ENCODE results near the gene MPP7.

MPP7 gene

DNA sequence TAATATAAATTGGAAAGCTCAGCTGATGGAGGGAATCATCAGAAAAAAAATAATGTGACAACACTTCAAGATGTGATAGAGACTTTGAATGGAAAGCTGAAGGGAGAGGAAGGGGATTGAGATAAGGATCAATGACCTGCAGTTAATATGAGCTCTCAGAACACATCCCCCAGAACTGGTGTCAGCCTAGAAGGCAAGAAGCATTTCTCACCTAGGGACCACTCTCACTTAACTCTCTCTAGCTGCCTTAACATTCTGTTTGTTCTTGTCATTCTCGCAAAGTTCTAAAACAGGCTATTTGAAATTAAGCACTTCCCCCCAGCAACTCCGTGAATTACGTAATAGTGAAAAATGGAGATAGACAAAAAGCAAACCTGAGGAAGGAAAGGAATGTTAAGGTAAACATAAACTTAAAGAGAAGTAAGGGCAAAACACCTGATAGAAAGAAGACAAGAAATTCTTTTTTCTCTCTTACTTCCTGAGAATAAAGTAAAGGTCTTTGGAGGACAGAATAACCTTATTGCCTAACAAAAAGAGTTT lies 1.2 kb upstream of the MPP7 start:
- no peak for DNase-seq

DNA sequence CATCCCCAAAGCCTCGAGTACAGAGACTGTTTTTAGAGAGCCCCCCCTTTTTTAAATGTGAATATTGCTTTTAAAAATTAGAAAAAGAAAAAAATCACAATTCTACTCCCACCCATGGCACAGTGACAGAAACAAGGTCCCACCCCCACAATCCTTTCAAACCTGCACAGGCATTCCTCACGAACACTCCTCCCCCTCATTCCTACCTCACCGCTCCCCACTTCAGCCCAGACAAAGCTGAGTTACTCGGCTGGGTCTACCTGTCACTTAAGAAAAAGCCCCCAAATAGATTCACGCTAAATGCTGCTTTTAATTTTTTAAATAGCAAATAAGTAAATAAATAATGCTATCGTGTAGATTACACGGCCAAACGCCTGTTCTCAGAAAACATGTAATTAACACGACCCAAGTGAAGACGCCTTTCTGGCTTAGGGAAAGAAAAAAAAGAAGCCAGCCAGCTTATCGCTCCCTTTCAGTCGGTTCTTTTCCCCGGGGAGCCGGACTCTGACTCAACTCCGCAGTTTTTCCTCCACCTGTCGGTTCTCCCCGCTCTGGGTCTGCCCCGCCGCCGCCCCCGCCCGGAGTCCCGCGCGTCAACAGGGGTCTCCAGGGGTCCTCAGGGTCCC lies 739 bp downstream of the MPP7 start:
- no peak for DNase-seq

DNA sequence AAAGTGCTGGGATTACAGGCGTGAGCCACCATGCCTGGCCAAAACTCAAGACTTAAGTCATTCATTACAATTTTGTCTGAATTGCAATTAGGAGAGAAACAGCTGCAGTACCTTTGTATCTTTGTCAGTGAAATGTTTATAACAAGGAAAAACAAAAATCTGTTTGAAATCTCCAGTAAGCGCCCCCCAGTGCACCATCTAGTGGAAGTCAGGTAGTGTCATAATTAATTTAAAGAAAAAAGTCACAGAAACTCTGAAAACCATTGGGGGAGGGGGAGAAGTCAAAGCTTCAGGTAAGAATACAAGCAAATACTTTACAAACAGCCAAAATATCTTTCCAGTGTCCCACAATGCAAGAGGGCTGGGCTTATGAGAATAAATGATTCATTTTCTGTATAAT lies 2.8 kb downstream of the MPP7 start:
- DNase-seq = peak; percentile 26

DNA sequence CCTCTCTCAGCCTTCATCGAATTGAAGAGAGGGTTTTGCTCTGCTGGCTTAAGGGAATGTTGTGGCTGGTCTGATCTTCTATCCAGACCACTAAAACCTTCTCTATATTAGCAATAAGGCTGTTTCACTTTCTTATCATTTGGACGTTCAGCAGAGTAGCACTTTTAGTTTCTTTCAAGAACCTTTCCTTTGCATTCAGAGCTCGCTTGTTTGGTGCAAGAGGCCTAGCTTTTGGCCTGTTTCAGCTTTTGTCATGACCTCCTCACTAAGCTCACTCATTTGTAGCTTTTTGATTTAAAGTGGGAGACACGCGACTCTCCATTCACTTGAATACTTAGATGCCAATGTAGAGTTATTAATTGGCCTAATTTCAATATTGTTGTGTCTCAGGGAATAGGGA lies 3.9 kb downstream of the MPP7 start:
- DNase-seq = no peak

DNA sequence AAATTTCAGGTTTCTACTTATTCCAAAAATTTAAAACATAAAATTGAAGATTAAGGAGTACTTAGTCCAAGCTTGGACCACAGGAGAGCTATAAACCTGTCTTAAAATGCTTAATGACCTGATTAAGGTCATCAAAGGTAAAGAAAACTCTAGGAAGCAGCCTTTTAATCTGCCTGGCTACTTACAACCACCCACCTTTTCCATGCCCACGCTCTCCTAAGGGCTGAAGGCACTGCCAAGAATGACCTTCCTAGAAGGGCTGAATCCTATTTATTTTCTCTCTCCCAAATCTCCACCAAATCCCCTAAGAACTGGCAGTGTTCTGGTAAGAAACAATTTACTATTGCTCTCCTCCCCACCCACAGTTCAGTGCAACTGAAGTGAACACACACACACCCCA lies 6.8 kb downstream of the MPP7 start:
- DNase-seq = no peak

DNA sequence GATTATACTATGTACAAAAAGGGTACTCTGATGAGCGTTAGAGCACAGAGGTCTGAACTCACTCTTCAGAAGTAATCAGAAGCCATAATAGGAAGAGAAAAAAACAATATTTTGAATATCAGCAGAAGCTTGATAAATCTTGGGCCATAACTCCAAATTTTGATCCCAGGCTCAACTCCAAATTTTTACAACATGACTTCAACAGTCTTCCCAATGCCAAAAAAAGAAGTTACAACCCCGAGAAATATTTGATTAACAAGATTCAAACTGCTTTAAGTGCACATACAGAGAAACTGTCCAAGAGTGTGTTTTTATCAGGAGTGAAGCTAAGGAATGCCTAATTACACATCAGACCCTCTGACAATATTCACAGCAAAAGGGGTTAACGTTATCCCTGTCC lies 7.5 kb downstream of the MPP7 start:
- no peak for DNase-seq

DNA sequence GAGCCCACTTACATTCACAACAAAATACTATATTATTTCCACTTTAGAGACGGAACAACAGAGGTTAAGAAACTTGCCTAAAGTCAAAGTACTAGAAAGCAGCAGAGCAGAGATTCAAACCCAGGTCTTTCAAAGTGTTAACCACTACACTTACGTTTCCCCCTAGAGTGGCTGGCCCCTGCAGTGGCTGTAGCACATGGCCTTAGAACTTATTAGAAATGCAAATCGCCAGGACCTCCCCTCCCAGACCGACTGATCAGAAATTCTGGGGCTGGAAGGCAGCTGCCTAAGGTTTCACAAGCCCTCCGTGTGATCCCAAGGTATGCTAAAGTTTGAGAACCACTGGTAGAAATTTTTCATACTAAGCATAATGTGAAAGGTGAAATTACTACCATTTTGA lies 8.1 kb downstream of the MPP7 start:
- DNase-seq = no peak

DNA sequence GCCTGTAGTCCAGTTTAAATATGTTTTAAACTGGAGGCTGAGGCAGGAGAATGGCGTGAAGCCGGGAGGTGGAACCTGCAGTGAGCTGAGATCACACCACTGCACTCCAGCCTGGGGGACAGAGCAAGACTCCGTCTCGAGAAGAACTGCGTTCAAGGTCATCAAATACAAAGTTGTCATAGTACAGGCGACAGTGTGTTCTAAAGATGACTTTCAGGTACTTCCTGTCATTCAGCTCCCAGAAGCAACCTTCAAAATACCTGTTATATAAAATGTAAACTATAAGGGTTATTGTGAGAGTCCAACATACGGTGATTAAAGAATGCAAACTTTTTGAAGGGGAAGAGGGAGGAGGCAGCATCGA lies 8.7 kb downstream of the MPP7 start:
- DNase-seq = no peak

DNA sequence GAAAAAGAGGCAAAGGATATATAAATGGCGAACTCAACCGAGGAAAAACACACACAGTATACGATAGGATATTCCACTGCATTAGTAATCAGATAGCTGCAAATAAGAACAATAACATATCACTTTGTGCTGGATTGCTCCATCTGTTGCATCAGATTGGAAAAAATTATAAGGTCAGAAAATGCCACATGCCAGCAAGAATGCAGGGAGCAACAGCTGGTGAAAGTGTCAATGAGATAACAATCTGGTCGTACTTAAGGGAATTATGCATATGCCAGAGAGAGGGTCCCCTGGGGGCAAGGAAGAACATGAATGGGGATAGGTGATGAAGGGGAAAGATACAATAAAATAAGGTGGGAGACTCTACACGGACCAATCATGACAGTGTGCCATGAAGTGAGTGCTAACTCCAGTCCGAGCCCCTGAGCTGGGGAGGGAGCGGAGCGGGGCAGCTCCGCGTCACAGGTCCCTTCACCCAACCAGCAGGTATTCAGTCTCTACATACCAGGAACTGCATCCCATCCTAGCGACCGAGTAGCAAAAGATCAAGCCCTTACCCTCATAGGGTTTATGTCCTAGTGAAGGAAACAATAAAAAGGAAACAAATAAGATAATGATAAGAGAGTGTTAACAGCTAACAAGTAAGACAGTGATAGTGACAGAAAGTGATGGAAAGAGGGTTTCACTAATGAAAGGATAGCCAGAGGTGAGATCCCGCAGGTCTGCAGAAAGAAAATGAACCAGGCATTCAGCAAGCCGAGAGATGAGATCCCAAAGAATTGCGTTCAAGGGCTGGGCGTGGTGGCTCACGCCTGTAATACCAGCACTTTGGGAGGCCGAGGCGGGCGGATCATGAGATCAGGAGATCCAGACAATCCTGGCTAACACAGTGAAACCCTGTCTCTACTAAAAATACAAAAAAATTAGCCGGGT lies 9.4 kb downstream of the MPP7 start:
- DNase-seq = no peak

DNA sequence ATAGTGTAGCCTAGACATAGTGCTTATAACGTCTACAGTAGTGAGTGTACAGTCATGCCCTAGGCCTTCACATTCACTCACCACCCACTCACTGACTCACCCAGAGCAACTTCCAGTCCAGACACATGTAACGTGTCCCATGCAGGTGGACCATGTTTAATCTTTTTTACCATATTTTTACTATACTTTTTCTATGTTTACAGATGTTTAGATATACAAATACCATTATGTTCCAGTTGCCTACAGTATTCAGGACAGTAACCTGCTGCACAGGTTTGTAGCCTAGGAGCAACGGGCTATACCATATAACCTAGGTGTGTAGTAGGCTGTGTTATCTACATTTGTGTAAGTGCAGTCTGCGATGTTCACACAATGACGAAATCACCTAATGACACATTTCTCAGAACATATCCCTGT lies 11.0 kb downstream of the MPP7 start:
- DNase-seq = peak; percentile 65

DNA sequence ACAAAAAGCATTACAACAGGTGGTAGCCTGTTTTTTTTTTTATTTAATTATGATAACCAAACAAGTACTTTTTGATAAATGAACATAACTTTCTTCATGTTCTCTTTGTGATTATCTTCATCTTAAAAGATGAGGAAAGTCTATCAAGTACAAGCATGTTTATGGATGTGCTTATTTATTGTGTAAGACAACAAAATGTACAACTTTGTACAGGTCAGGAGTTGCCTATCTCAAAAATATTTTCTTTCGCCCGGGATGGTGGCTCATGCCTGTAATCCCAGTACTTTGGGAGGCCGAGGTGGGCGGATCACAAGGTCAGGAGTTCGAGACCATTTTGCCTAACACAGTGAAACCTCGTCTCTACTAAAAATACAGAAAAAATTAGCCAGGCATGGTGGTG lies 17.0 kb downstream of the MPP7 start:
- DNase-seq = no peak

DNA sequence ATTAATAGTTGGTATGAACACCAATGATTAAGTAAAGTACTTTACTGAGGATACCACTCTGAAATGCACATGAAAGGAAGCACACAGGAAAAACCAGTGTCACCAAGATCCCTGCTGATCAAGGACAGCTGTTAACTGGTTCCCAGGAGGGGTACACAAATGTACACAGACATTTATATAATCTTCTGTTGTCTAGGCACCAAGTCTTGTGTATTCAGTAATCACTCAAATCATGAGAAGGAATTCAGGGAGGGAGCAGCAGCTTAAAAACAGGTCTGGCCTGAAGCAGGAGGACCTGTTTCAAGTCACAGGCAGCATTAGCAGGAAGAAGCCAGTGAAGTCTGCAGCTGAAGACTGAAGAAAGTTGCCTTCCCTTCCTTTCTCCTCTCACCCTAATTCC lies 18.7 kb downstream of the MPP7 start:
- no peak for DNase-seq

DNA sequence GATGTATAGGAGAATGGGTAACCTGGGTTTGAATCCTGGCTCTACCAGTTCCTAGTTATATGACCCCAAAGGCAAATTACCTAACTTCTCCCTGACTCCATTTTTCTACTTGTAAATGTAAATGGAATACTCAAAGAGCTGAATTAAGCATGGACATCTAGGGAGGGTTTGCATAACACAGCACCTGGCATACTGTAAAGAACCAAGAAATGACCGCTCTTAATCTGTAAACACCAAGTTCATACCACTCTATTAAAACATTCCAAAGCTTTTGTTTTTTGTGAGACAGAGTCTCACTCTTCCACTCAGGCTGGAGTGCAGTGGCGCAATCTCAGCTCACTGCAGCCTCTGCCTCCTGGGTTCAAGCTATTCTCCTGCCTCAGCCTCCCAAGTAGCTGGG lies 19.6 kb downstream of the MPP7 start:
- no peak for DNase-seq

DNA sequence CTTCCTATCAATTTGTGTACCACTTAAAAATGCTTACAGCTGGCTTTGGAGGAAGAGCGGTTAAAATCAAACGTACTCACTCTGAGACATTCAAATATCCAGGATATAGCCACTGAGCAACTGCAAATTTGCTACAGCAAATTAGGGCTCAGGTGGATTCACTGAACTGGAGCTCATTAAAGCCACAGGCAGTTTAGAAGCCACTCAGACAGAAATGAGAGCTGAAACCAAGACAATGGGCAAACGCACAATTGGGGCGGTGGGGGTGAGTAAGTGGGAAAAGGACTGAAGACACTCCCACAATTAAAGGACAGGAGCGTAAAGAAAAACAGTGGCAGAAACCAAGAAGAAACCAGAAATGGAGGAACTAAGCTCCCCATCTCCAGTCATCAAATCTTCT lies 20.5 kb downstream of the MPP7 start:
- no peak for DNase-seq

DNA sequence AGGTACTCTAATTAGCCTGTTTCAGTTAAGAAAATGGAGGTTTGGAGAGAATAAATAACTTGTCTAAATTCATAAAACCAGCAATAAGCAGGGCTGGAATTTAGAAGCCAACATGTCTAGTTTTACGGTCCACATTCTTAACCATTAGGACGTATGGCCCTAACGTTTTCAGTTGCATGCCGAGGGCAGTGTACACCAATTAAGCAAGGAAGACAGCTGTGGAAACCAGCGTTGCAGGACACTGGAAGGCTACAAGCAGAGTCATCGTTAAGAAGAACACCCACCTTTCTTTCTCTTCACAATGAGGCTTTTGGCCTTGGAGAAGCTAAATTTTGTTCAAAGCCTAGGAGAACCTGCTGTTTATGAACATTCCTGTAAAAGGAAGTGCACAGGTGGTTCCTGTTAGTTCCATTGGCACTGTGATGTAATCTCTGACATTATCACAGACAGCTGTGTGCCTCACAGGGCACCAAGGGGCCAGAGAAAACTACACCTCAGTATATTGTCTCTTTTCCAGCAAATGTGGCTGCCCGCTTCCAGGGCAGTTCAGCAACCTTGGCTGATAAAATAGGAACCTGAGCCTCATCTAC lies 21.0 kb downstream of the MPP7 start:
- no peak for DNase-seq

DNA sequence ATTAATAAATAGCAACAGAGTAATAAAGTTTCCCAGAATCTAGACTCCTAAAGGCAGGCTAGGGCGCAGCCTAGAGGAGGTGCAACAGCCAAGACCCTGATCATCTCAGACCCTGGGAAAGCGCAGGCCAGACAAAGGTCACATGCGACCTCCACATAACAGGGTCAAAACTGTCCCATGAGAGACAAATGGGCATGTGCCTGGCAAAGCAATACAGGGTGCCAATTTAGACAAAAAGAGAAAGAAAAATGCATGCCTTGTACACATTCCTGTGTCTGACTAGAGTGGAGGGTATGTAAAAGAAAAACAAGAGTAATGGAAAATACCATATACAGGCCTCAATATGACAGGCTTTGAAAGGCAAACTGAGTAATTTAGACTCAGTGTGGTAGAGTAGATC lies 22.2 kb downstream of the MPP7 start:
- no peak for DNase-seq

DNA sequence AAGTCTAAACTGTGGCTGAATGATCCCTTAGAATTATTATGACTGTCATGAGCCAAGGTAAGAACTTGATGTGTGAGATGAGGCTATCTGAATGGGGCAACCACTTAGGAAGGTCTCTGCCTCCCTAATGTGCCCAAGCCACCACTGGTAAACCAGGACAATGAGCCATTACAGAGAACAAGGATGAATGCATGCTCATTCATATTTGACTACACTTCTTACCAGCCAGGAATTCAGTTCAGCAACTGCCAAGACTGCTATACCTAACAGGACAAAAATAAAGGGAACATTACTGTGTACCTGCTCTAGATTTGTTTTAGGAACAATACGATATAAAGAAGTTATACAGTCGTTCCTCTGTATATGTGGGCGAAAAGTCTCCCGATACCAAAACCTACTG lies 23.0 kb downstream of the MPP7 start:
- no peak for DNase-seq

DNA sequence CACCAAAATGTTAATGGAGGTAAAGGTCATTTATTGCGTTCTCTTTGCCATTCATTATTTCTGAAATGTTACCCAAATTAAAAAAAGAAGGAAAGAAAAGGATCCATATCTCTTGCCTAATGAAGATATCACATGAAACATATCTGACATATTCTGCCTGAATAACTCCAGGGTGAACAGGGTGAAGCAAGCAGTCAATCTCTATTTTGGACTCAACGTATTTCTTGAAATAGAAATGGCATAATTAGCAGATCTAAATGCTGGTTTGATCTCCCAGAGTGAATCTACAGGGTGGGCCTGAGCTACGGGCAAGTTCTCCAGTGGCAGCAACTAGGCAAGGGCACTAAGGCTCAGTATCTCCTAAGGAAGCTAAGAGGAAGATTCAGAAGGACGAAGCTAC lies 24.0 kb downstream of the MPP7 start:
- DNase-seq = no peak

DNA sequence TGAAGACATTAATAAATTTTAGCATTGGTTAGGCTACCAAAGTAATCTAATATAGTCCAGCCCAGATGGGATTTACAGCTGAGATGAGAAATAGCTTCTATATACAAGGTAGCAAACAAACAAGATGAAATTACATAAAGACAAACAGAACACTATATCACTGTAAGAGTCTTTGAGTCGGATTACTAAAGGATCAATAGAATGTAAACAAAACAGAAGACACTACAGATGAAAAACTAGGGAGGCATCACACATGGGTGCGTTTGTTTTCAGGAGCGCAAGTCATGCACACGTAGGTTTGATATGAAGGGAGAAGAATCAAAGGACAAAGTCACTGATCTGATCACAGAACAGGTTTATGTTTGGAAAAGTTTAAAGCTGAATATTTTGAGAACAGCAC lies 26.5 kb downstream of the MPP7 start:
- no peak for DNase-seq

DNA sequence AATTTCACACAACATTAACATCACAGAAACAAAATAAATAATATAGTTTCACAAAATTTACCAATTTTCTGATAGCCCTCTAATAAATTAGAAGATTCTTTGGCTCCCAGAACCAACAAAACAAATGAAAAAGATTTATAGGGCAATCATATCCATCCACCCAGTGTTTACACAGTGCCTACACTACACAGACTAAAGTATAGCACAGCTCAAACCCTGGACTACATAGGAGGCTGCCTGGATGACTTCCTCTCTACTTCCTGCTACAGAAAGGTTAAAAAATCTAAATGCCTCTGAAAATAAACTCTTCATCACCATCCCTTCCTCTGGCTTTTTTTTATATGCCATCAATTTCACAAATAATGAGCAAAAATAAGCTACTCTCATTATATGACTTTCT lies 28.4 kb downstream of the MPP7 start:
- DNase-seq = no peak

DNA sequence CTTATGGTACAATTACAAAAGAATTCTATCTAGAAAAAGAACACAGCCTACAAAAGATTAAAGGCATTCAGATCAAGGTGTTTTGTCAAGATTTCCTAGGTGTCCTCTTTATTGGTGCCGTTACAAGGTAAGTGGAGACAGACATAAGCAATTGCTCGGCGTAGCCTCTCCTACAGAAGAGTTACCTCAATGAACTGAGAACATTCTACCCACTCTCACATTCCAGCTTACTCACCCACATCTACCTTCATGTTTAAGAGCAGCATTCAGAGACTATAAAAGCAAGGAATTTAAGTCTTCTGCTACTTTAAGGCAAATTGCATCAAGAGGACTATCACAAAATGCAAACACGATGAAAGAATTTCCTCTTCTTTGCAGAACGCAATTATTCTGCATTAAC lies 29.5 kb downstream of the MPP7 start:
- no peak for DNase-seq

DNA sequence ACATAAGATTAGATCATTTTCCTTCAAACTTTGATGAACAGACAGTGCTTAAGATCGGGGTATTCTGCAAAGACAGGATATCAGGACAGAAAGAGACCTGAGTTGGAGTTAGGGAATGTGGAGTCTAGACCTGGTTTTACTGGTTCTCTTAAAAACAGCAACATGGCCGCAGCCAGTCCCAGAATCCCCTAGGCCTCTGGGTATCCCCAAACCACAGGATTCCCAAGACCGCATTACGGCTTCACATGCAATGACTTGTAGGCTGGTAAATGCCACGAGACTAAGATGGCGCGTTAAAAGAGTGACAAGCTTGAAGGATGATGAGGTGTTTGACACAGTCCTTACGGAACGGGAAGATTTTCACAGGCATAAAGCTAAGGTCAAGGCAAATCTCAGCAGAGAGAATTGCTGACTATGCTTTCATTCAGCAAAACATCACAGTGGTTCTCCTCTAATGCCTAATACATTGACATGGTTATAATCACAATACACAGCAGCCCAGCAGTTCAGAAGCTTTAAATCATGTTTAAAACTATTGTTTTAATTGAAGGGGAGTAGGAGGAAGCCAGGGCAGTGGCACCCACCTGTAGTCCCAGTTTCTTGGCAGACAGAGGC lies 32.9 kb downstream of the MPP7 start:
- no peak for DNase-seq

DNA sequence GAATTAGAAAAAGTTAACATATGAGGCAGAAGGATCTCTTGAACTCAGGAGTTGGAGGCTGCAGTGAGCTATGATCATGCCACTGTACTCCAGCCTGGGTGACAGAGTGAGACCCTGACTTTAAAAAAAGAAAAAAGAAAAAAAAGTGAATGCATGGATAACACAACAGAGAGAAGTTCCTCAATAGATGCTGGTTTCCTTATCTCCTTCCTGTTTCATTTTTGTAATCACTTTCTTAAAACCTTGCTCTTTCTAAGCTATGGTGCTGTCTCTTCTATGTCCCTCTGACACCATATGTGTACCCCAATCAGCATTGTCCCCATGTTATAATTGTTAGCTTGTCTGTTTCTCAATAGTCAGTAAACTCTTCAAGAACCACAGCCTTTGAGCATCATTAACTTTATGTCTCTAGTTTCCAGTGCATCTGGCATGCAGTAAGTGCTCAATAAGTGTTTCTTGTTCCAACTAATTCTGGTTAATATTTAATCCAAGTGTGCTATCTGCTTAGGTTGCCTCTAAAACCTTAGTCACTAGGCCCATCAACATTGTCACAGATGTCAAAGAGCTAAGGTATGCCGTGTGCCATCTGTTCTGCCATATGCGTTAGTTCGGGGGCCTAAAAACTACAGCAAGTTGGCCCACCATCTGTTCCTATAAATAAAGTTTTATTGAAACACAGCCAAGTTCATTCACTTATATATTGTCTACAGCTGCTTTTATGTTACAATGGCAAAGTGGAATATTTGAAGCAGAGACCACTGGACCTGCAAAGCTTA lies 36.2 kb downstream of the MPP7 start:
- no peak for DNase-seq
